Stimulated activated naive CD4-positive, alpha-beta T cell (primary cell): ENCODE results near the gene CEP19.

Experiments used
- DNase-seq, 6 experiments: peaks; one replicate each; lab custom pipeline; 2025; lab: John Stamatoyannopoulos, UW

CEP19 gene

GRCh38 chr3:196708467-196708866 is 3.6 kb downstream of the CEP19 start:
- no peak for DNase-seq

GRCh38 chr3:196707566-196707965 is 4.5 kb downstream of the CEP19 start:
- DNase-seq, result no peak

DNA sequence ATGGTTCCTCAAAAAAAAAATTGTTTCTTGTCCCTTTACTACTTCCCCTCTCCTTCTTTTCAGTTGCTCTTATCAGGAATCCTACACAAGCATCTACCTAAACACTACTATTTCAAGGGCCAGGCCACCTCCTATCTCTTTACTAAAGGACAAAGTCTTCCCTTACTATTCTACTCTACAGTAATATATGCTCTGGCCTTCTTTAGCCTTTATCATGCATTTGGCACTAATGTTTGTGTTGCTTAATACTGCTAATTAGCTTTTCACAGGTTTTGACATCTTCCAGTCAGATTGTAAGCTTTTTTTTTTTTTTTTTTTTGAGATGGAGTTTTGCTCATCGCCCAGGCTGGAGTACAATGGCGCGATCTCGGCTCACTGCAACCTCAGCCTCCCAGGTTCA is 5.3 kb downstream of the CEP19 start:
- no peak for DNase-seq

DNA sequence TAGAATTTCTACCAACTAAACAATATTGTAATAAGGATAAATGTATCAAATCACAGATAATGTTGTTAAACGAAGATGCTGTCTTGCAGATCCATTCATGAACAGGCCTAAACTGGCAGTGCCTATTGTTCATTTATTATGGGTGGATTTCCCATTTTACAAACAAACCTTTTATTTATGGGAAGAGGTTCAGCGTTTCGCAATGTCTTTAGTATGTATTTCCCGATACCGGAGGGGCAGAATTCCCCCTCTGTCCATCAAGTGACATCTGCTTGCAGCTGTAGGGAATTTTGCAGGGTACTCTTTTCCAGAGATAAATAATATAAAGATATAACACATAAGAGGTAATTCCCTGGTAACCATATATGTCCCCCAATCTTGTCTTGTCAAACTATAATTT is 5.7 kb downstream of the CEP19 start:
- DNase-seq, result no peak

DNA sequence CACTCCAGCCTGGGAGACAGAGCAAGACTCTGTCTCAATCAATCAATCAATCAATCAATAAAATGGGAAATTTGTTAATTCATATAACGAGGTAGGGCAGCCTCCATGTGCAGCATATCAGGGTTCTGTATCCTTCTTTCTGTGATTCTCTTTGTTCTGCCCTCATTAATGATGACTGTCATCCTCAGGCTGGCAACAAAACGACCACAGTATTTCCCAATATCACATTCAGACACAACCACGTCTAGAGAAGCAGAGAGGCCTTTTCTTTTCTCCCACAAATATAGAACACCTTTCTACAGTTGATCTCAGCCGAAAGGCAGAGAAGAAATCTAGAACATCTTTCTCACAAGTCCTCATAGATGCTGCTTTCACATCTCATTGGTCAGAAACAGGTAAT is 11.2 kb downstream of the CEP19 start:
- DNase-seq, result no peak

DNA sequence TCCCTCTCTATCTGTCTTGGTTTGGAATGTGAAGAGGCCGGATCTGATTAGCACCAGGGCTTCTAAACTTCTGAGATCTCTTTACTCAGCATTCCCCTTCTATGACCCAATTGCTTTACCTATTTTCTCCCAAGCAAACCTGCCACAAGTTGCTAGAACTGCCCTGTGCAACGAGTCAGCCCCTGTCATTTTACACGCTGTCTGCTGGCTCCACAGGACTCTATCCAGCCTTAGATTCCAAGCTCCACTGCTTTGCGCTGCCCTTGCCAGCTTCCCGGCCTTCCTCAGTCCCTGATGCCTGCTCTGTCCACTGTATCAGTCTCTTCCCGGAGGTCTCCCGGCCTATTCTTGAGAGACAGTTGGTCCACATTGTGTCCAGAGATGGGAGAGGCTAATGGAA is 12.3 kb downstream of the CEP19 start:
- DNase-seq, result no peak

GRCh38 chr3:196697270-196697669 is 14.8 kb downstream of the CEP19 start:
- no peak for DNase-seq

- no peak for DNase-seq
These were observed 16.2 kb downstream of the CEP19 start for GRCh38 chr3:196695849-196696226.

DNA sequence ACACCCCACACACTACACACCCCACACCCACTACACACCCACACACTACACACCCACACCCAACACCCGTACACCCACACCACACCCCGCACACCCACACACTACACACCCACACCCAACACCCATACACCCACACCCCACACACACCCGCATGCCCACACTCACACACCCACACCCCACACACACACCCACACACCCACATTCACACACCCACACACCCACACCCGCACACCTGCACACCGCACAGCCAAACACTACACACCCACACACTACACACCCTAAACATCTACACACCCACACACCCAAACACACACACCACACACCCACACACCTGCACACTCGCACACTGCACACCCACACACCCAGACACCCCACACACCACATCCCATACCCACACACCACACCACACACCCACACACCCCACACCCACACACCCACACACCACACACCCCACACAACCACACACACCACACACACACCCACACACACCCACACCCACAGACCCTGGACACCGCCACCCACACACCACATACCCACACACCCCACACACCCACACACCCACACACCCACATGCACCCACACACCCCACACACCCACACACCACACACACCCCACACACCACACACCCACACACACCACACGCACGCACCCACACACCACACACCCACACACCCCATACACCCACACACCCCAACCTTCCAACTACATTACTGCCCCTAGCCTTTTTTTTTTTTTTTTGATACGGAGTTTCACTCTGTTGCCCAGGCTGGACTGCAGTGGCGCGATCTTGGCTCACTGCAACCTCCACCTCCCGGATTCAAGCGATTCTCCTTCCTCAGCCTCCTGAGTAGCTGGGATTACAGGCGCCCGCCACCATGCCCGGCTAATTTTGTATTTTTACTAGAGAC is 16.9 kb downstream of the CEP19 start:
- no peak for DNase-seq

- peak in 3 of 6 experiments; percentile 13 to 34 (median 34) for DNase-seq
These were observed 17.8 kb downstream of the CEP19 start for GRCh38 chr3:196694202-196694638.

GRCh38 chr3:196691386-196691785 is 20.7 kb downstream of the CEP19 start:
- no peak for DNase-seq

- no peak for DNase-seq
These were observed 21.9 kb downstream of the CEP19 start for GRCh38 chr3:196689941-196690660.

- no peak for DNase-seq
These were observed 23.7 kb downstream of the CEP19 start for GRCh38 chr3:196688349-196688748.

DNA sequence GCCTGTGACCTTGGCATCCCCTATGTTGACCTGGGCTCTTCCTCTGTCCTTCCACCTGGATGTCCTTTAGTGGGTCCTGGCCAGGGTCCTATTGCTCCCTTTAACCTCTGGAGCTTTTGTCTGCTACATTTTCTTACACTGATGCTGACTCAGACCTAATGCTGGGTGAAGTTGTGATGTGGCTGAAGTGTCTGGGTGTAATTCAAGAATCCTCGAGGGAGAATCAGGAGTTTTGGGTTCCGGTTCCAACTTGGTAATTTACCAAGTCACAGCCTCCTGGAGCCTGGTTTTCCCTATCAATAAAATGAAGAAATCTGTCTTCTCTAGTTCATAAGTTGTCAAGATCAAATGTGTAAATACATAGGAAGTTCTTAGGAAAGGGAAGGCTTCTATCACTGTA is 25.6 kb downstream of the CEP19 start:
- no peak for DNase-seq

DNA sequence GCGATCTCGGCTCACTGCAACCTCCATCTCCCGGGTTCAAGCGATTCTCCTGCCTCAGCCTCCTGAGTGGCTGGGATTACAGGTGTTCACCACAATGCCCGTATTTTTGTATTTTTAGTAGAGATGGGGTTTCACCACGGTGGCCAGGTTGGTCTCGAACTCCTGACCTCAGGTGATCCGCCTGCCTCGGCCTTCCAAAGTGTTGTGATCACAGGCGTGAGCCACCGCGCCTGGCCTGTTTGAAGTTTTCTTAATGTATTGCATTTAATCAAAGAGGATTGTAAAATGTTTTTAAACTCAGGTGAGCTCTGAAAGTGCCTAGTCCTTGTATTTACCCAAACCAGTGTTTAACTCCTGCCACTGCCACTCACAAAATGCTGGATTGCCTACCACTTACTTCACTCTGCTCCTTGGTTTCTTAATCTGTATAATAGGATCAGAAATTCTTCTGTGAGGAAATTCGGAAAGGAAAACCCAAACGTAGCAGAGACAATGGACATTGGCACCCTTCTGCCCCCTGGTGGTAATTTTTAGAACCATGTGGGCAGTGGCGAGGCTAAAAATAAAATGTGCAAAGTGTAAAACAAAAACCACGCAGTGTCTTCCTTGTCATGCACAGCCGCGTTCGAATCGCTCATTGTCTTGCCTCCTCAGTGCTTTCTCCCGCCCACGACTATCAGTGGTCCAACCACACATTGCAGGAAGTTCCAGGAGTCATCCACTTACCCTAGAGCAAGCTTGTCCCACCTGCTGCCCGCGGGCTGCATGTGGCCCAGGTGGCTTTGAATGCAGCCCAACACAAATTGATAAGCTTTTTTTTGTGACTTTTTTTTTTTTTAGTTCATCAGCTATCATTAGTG is 27.3 kb downstream of the CEP19 start:
- peak; percentile 41 to 82 (median 50) for DNase-seq

DNA sequence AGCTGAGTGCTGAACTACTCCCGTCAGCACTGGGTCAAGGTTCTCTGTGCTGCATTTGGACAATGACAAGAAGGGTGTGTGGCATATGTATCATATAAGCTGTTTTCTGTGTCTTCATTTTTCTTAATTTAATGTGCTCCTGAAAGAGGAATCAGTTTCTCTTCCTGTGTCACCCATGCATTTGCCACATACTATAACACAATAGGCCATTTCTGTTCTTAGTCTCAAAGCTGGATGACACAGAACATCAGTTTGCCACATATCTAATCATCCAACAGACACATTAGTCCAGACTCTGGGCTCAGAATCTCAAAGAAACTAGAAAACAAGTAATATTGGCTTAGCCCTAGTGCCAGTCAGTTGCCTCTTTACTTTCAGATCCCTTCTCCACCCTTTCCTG is 34.1 kb downstream of the CEP19 start:
- DNase-seq, result no peak

- DNase-seq, result no peak
These were observed 34.7 kb downstream of the CEP19 start for GRCh38 chr3:196677353-196677752.

- DNase-seq, result no peak
These were observed 38.4 kb downstream of the CEP19 start for GRCh38 chr3:196673632-196674031.

GRCh38 chr3:196670339-196670738 is 41.7 kb downstream of the CEP19 start:
- DNase-seq, result no peak

GRCh38 chr3:196667056-196667825 is 44.8 kb downstream of the CEP19 start:
- no peak for DNase-seq
